Gastroesophageal sphincter (tissue), 3 donors: ENCODE measurements around the gene PTPRN2.

Source experiments
- CTCF ChIP-seq, 4 experiments: fragments of 200-600 bp in 2 of 4; fragments of 450-650 bp in 2 of 4; sonication (generic) in 1 of 4; IDR thresholded peaks; one replicate each; pipeline ENCODE4 v1.5.1; 2017 to 2019; ENCODE audit warnings: antibody characterized with exemption in 4 of 4, mild to moderate bottlenecking in 2 of 4, moderate library complexity in 2 of 4
- EP300 ChIP-seq: sonication (generic); formaldehyde crosslinking; IDR thresholded peaks from one replicate; pipeline ENCODE4 v1.6.1; 2017; ENCODE audit warnings: antibody characterized with exemption, mild to moderate bottlenecking
- POLR2A ChIP-seq, 2 donors: fragments of 450-650 bp; IDR thresholded peaks; one replicate each; pipeline ENCODE4 v1.6.1; 2017; ENCODE audit warnings: antibody characterized with exemption in 2 of 2, mild to moderate bottlenecking in 2 of 2, moderate library complexity in 1 of 2
- POLR2AphosphoS5 ChIP-seq: sonication (generic); formaldehyde crosslinking; IDR thresholded peaks from one replicate; pipeline ENCODE4 v1.6.1; 2017; ENCODE audit warnings: antibody characterized with exemption

GRCh38 chr7:158097106-158097452 lies 490.5 kb downstream of the PTPRN2 start:
- TF ChIP-seq POLR2AphosphoS5 (no peak), POLR2A (IDR thresholded peaks at IDR 0.05) (no peak), EP300 (no peak), CTCF (IDR thresholded peaks at IDR 0.05) (no peak)
